Measurements from ENCODE around the gene HCST. TPM values are rescaled to one million over a fixed set of nuclear protein-coding genes. Genes with fewer than 3 reads are reported as not detected.

HCST gene
- total and polyA plus RNA-seq, 2 of the 13 experiments (the other 11 are each of a cell fraction or from before 2014, with no cell fraction given) = 0.24 to 1.2 TPM

GRCh38 chr19:35907377-35907745 lies 5.0 kb downstream of the HCST start:
- intact Hi-C loops (cut with micrococcal nuclease; ENCODE audit: unreplicated experiment) = no loop called here
- FAIRE-seq = no peak

More at GRCh38 chr19:35907377-35907745, 5.0 kb downstream of the HCST start:
- Histone ChIP-seq H3K79me2 (ENCODE audit: insufficient read depth, low read length) (no peaks in the 10 kb centered on the region), H2AFZ (ENCODE audit: low read length) (no peak overlapping the region), H3K27me3 (ENCODE audit: control insufficient read depth in 1 of 2, insufficient read depth in 2 of 2, low read length in 2 of 2) (peaks cover 0 to 15% of the 10 kb centered on the region in 2 experiments; a peak in 3 of 5 replicates), H3K4me2 (ENCODE audit: low read depth, low read length) (no peak overlapping the region), H3K9me3 (ENCODE audit: low read length) (no peaks in the 10 kb centered on the region), H3K36me3 (replicated peaks in 1 of 2; ENCODE audit: control insufficient read depth in 1 of 2, insufficient read depth in 2 of 2, low read length in 2 of 2) (no peaks in the 10 kb centered on the region), H4K20me1 (ENCODE audit: insufficient read depth, low read length) (no peaks in the 10 kb centered on the region), H3K9ac (ENCODE audit: insufficient read depth, low read depth, low read length) (no peak overlapping the region), H3K4me1 (ENCODE audit: insufficient read depth, low read length) (peaks cover 33% of the 10 kb centered on the region), H3K4me3 (replicated peaks in 1 of 3; ENCODE audit: insufficient read depth in 1 of 3, low read depth in 2 of 3, low read length in 3 of 3) (no peak overlapping the region), H3K27ac (ENCODE audit: extremely low read length, insufficient read depth, low read length) (no peak overlapping the region)
- peak; percentile 33 for ATAC-seq
- TF ChIP-seq FOXP1 (IDR thresholded peaks at IDR 0.05) (no peak), FOXP1 (CRISPR knock-in tag; IDR thresholded peaks at IDR 0.05) (no peak), ZNF777 (CRISPR knock-in tag; IDR thresholded peaks at IDR 0.05) (no peak), ZNF503 (CRISPR knock-in tag; IDR thresholded peaks at IDR 0.05) (no peak), KLF6 (CRISPR knock-in tag; IDR thresholded peaks at IDR 0.05) (no peak), TFE3 (CRISPR knock-in tag; IDR thresholded peaks at IDR 0.05) (no peak), TCF12 (IDR thresholded peaks at IDR 0.05) (no peak), TCF12 (CRISPR knock-in tag; IDR thresholded peaks at IDR 0.05) (no peak), TBX3 (IDR thresholded peaks at IDR 0.05; ENCODE audit: borderline replicate concordance) (no peak), MAX (IDR thresholded peaks at IDR 0.05) (no peak), ZBTB37 (CRISPR knock-in tag; IDR thresholded peaks at IDR 0.05) (no peak), HNRNPL (IDR thresholded peaks at IDR 0.05; ENCODE audit: low read depth, low read length) (no peak), TFDP2 (CRISPR knock-in tag; IDR thresholded peaks at IDR 0.05) (no peak), GATAD2A (CRISPR knock-in tag; IDR thresholded peaks at IDR 0.05) (no peak), HOXD1 (CRISPR knock-in tag; IDR thresholded peaks at IDR 0.05) (no peak)
- WGBS (ENCODE audit: low lambda C conversion rate) = 14% methylated on average over 12 of the region's 12 CpGs
- ChIA-PET POLR2A (no interaction called here), CTCF (ENCODE audit: low intra/inter-chr PET ratio, low total read pairs) (no interaction called here)
- BruUV-seq (replicated peaks) = no TSS peak
- no peak for DNase-seq (ENCODE audit: low spot score)
- in situ Hi-C loops (cut with HindIII; ENCODE audit: extremely low pct_ligation_motif_present, low pct_unique_long_range_greater_than_20kb) = no loop called here
